ENCODE data around the gene ARHGAP40.
A peak's percentile ranks its signal among the peaks of the same experiment; 100 is the strongest.

ARHGAP40 gene

DNA sequence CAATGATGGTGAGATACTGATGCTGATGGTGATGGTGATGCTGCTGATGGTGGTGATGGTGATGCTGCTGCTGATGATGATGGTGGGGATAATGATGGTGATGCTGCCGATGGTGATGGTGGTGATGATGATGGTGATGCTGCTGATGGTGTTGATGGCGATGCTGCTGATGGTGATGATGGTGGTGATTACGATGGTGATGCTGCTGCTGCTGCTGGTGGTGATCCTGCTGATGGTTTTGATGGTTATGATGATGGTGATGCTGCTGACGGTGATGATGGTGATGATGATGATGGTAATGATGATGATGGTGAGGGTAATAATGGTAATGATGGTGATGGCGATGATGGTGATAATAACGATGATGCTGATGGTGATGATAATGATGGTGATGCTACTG, 50.0 kb downstream of the ARHGAP40 start:
- no peak for DNase-seq (ENCODE audit: low read depth)

GRCh38 chr20:38652995-38653394, 51.4 kb downstream of the ARHGAP40 start:
- no peak for DNase-seq (ENCODE audit: low read depth)

GRCh38 chr20:38657390-38657789, 55.8 kb downstream of the ARHGAP40 start:
- DNase-seq (ENCODE audit: low read depth): no peak

- DNase-seq (ENCODE audit: low read depth): no peak
Measured at GRCh38 chr20:38658879-38659596, 57.4 kb downstream of the ARHGAP40 start.

DNA sequence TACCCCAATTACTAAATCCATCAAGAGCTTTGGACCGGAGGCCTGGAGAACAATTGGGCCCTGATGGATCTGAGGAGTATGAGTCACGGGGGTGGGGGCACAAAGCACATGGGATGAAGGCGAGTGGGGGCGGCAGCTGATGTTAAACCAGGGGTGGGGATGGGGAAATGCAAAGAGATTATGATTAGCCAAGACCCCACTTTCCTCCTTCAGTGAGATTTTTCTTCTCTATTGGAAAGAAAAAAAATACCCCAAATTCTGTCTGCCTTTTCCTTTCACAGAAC, 57.9 kb downstream of the ARHGAP40 start:
- DNase-seq (ENCODE audit: low read depth): no peak

- DNase-seq (ENCODE audit: low read depth): no peak
Measured at GRCh38 chr20:38660429-38660828, 58.8 kb downstream of the ARHGAP40 start.

DNA sequence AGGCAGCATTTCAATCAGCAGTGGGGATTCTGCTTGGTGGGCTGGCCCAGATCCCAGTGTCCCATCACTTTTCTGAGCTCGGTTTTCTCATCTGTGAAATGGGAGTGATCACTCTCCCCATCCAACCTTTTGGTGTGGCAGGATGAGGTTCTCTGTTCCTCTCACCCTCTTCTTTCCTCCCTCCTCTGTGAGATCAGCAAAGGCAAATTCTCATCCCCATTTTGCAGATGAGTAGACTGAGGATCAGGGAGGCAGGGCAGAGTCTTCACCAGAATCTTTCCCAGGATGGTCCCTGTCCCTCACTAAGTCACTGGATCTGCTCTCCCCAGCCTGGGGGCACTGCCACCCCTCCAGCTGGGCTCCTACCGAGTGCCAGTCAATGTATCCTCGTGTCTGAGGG, 62.1 kb downstream of the ARHGAP40 start:
- no peak for DNase-seq (ENCODE audit: low read depth)

DNA sequence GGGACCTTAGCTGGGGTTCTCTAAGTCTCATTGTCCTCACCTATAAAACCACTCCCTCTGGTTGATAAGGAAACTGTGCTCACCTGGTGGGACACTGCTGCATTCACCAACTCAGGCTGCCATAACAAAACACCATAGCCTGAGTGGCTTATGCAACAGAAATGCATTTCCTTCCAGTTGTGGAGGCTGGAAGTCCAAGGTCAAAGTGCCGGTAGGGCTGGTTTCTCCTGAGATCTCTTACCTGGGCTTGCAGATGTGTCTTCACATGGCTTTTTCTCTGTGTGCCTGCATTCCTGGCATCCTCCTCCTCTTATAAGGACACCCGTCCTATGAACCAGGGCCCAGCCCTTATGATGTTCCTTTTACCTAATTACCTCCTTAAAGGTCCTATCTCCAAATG, 62.7 kb downstream of the ARHGAP40 start:
- DNase-seq (ENCODE audit: low read depth): no peak

- DNase-seq (ENCODE audit: low read depth): no peak
Measured at GRCh38 chr20:38665094-38665493, 63.5 kb downstream of the ARHGAP40 start.

DNA sequence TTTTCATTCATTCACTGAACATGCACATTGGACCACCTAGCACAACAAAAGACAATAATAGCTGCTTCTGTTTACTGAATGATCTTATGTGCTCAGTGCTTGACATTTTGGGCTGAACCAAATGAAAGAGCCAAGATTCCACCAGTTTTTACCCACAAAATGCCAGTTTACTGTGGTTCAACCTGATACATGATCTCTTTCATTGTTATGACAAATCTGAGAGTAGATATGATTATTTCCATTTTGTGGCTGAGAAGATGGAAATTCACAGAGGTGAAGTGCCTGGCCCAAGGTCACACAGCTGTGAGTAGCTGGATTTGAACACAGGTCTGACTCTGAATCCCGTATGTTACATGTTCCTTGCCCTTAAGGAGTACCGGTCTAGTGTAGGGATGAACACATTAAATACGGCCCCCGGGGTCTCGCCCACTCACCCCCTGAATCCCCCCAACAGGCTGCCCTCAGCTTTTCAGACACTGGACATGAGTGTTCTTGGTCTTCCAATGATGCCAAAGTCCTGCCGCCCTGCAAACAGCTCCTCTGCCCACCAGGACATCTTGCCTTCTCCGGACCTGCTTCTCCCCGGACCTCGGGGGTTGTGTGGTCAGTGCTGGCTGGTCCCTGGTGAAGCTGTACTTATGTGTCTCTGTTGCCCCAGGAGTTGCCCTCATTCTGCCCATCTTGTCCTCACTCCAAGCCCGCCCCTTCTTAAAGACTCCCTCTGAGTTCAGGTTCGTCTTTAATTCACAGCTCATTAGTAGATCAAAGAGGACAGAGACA, 64.1 kb downstream of the ARHGAP40 start:
- no peak for DNase-seq (ENCODE audit: low read depth)

DNA sequence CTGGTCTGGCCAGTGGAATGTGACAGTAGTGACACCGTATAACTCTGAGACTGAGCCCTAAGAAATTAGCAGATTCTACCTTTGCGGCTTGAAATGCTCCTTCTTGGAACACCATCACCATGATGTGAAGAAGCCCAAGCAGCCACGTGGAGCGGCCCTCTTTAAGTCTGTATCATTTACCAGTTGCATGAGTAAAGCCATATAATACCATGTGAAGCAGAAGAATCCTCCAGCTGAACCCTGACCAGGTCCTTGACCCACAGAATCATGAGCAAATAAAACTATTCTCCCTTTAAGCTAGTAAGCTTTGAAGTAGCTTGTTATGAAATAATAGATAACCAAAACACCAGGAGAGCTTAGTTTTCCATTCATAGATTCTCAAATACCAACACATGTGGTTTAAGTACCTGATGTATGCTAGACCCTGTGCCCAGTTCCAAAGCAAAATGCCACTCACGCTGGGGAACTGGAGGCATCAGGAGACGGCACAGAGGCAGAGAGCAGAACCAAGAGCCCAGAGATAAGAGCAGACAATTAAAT, 65.9 kb downstream of the ARHGAP40 start:
- DNase-seq (ENCODE audit: low read depth): no peak

DNA sequence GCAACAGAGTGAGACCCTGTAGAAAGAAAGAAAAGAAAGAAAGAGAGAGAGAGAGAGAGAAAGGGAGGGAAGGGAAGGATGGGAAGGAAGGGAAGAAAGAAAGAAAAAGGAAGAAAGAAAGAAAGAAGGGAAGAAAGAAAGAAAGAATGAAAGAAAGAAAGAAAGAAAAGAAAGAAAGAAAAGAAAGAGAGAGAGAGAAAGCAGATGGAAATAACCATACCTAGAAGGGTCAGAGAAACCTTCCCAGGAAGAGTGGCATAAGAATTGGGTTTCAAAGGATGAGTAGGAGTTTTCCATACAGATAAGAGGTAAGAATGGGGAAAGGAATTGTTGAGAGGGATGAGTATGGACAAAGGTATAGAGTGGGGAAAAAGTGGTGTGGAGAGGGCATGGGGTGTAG, 68.1 kb downstream of the ARHGAP40 start:
- DNase-seq (ENCODE audit: low read depth): no peak

DNA sequence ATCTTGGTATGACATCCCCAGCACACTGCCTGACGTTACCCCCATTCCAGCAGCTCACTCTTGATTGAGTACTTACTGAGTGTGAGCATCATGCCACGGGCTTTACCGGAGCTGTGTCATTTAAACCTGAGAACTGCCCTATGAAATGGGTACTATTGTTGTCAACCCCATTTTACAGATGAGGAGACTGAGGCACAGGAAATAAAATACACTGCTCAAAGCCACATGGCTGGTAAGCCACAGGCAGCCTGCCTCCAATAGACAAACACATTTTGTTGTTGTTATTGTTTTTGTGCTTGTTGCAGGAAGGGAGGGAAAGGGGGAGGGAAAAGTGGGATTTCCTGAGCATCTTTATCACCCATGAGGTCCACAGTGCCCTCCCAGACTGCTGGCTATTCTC, 69.2 kb downstream of the ARHGAP40 start:
- DNase-seq (ENCODE audit: low read depth): no peak

DNA sequence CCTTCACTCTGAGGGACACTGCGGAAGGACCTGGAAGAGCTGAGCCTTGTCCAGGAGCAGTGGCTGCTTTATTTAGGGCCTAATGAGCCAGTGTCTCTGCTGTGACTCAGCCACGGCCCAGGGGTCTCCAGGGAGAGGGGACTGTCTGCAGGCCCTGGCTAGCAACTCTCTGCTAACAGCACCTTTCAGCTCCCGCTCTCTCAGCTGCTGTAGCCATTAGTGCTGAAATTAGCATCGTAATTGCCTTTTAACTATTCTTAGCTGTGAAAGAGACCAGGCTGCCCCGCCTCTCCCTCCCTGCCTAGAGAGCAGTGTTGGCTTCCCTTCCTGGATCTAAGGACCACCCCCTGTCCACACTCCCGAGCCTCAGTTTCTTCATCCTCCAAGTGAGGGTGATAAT, 69.6 kb downstream of the ARHGAP40 start:
- no peak for DNase-seq (ENCODE audit: low read depth)

GRCh38 chr20:38671701-38672292, 70.2 kb downstream of the ARHGAP40 start:
- no peak for DNase-seq (ENCODE audit: low read depth)

- DNase-seq (ENCODE audit: low read depth): no peak
Measured at GRCh38 chr20:38672504-38672903, 70.9 kb downstream of the ARHGAP40 start.

GRCh38 chr20:38673261-38673660, 71.7 kb downstream of the ARHGAP40 start:
- DNase-seq (ENCODE audit: low read depth): no peak

- no peak for DNase-seq (ENCODE audit: low read depth)
Measured at GRCh38 chr20:38673725-38674091, 72.1 kb downstream of the ARHGAP40 start.

DNA sequence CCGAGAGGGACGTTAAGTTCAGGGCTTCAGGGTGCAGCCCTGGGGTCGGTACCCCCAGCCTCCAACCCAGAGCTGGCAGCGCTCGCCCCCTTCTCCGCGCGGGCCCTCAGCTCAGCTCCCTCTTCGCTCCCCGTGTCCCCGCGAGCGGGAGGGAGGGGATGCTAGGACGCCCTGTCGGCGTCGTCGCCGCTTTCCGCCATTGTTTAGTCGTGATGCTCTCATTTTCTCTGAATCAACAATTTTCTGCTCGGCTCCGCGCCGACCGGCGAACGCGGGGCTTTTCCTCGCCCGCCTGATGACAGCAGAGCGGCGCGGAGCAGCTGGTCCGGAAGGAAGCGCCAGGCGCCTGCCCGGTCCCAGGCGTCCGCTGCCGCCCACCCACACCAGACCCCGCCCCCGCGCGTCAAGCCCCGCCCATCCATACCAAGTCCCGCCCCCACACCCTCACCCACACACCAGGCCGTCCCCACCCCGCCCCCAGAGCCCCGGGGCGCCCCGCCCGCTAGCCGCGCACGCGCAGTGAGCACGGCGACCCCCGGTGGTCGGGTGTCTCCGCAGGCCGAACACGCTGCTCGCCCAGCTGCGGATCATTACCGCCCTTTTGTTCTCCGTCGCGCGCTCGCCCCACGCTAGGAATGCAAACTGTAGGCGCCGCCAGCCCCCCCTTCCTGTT, 72.6 kb downstream of the ARHGAP40 start:
- DNase-seq (ENCODE audit: low read depth): peak; percentile 17

- DNase-seq (ENCODE audit: low read depth): no peak
Measured at GRCh38 chr20:38674765-38675133, 73.1 kb downstream of the ARHGAP40 start.

DNA sequence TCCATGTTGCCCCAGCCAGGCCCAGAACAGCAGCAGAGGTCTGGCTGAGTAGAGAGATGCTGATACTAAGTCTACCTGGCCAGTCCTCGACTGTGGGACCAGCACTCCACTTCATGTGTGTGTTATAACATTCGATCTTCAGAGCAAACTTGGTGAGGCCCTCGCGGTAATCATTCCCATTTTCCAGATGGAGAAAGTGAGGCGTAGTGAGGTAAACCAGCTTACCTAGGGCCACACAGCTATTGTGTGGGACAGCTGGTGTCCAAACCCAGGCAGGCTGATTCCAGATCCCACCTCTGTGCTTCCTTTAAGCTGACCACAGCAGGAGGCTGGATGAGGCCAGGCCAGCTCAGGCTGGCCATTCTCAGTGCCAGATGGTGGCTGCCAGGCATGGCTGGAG, 75.0 kb downstream of the ARHGAP40 start:
- no peak for DNase-seq (ENCODE audit: low read depth)

GRCh38 chr20:38680500-38681306, 79.1 kb downstream of the ARHGAP40 start:
- DNase-seq (ENCODE audit: low read depth): no peak
